ENCODE results near the gene HS6ST3. TPM values are rescaled to one million over a fixed set of nuclear protein-coding genes. Genes with fewer than 3 reads are reported as not detected.

Gene HS6ST3
- total RNA-seq, 6 donors from 2014 or later: 0.03 to 1.0 (median 0.22) TPM; not detected in 1

DNA sequence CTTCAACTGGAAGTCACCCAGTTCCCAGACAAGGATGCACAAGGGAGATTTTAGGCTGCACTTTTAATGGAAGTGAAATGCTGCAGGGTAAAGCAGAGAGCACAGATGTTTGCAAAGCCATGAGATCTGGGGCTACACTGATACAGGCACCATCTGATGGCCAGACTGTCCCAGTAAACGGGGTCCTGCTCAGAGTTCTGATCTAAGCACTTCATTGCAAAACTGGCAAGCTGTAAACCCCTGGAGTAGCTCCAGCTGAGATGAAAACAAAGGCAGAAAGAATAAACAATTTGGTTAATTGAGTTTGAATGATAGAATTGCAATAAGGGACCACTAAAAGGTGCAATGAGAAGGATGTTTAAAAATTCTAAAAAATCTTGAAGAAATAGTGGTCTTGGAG is 707.2 kb downstream of the HS6ST3 start:
- no peak overlapping the region for H3K27ac ChIP-seq
- no peak for ATAC-seq (ENCODE audit: low FRiP score in 2 of 2)
- H3K4me3 ChIP-seq: no peak overlapping the region
- H3K9me3 ChIP-seq: no peaks in the 10 kb centered on the region
- no peaks in the 10 kb centered on the region for H3K36me3 ChIP-seq
- TF ChIP-seq, protein P1, sequence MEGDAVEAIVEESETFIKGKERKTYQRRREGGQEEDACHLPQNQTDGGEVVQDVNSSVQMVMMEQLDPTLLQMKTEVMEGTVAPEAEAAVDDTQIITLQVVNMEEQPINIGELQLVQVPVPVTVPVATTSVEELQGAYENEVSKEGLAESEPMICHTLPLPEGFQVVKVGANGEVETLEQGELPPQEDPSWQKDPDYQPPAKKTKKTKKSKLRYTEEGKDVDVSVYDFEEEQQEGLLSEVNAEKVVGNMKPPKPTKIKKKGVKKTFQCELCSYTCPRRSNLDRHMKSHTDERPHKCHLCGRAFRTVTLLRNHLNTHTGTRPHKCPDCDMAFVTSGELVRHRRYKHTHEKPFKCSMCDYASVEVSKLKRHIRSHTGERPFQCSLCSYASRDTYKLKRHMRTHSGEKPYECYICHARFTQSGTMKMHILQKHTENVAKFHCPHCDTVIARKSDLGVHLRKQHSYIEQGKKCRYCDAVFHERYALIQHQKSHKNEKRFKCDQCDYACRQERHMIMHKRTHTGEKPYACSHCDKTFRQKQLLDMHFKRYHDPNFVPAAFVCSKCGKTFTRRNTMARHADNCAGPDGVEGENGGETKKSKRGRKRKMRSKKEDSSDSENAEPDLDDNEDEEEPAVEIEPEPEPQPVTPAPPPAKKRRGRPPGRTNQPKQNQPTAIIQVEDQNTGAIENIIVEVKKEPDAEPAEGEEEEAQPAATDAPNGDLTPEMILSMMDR (IDR thresholded peaks at IDR 0.05): no peak
- no peak for TF ChIP-seq POLR2AphosphoS5 (IDR thresholded peaks at IDR 0.05)
- no peak for TF ChIP-seq POLR2A (IDR thresholded peaks at IDR 0.05)
- no peak for TF ChIP-seq EP300 (IDR thresholded peaks at IDR 0.05)
- no peak for DNase-seq
- no peaks in the 10 kb centered on the region for H3K4me1 ChIP-seq
- no peaks in the 10 kb centered on the region for H3K27me3 ChIP-seq
- 20 to 27% methylated on average over 1 of the region's 1 CpG for WGBS, 2 donors

DNA sequence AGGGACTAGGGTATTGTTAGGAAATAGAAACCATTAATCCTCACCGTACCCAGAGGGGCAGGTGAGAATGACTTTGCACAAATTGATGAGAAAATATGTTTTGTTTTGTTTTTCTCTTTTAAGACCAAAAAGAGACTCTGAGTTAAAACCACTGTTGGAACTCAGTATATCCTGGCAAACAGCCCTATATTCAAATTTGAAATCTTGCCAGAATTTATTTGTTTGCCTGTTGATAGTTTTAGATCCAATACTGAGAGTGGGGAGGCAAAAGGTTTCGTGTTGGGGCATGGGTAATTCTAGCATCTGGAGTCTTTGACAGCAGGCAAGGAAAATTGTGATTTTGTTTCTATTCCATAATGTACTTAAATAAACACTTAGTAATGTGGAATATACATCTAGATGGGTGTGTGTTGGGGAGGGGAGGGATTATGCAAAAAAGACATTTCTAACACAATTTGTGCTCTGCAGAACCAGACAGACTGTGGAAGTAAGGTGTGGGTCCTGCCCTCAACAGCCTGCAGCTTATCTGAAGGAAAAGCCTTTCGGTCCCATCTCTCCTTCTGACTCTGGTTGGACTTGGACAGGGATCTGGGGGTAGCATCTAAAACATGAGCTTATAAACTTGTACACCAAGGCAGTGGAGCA is 713.7 kb downstream of the HS6ST3 start:
- no peak for ATAC-seq (ENCODE audit: low FRiP score in 2 of 2)
- H3K9me3 ChIP-seq: no peaks in the 10 kb centered on the region
- DNase-seq: no peak
- 74 to 76% methylated on average over 3 of the region's 3 CpGs for WGBS, 2 donors
- TF ChIP-seq POLR2A (IDR thresholded peaks at IDR 0.05): no peak
- no peak for TF ChIP-seq EP300 (IDR thresholded peaks at IDR 0.05)
- no peak for TF ChIP-seq POLR2AphosphoS5 (IDR thresholded peaks at IDR 0.05)
- TF ChIP-seq, protein P1 (IDR thresholded peaks at IDR 0.05): no peak
- H3K27me3 ChIP-seq: no peaks in the 10 kb centered on the region
- H3K4me3 ChIP-seq: no peak overlapping the region
- no peaks in the 10 kb centered on the region for H3K4me1 ChIP-seq
- H3K36me3 ChIP-seq: no peaks in the 10 kb centered on the region
- no peak overlapping the region for H3K27ac ChIP-seq

DNA sequence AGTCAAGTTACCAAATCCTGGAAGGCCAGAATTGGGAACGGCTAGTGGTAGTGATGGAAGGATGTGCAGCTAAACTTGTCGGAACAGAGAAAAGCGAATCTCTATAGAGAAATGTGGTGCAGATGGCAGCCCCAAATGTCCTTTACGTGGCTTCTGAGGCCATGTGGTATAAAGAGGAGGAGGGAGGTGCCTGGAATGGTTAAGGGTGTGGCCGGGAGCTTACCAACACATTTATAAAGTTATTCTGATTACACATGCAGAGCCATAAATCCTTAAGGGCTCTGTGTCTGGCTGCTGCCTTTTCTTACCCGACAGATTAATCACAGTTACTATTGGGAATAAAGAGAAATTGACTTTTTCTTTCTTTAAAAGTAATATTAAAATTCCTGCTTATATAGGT is 714.3 kb downstream of the HS6ST3 start:
- no peaks in the 10 kb centered on the region for H3K4me1 ChIP-seq
- H3K36me3 ChIP-seq: no peaks in the 10 kb centered on the region
- H3K27me3 ChIP-seq: no peaks in the 10 kb centered on the region
- DNase-seq (no peak), ATAC-seq (ENCODE audit: low FRiP score in 2 of 2) (no peak)
- TF ChIP-seq, protein P1 (IDR thresholded peaks at IDR 0.05): no peak
- TF ChIP-seq EP300 (IDR thresholded peaks at IDR 0.05) (no peak), POLR2A (IDR thresholded peaks at IDR 0.05) (no peak), POLR2AphosphoS5 (IDR thresholded peaks at IDR 0.05) (no peak)
- H3K9me3 ChIP-seq: no peaks in the 10 kb centered on the region
- WGBS, 2 donors: 77 to 80% methylated on average over 6 of the region's 6 CpGs
- H3K4me3 ChIP-seq: no peak overlapping the region
- H3K27ac ChIP-seq: no peak overlapping the region

DNA sequence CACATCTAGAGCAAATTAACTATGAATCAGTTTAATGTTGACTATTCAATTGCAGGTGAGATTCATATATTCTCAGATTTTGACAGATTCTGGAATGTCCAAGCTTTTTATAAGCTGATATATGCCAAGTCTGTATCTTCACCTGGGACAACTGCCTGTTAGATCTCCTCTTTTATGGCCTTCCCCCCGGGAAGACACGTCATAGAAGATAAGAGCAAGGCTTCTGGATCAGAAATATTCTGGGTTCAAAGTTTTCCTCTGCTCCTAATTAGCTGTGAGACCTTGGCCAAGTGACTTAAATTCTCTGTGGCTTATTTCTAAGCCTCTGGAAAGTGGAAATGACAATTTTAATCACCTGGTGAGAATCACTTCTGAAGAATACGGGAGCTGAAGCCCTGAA is 716.8 kb downstream of the HS6ST3 start:
- H3K4me3 ChIP-seq: no peak overlapping the region
- DNase-seq: no peak
- H3K27me3 ChIP-seq: no peaks in the 10 kb centered on the region
- TF ChIP-seq, protein P1 (IDR thresholded peaks at IDR 0.05): no peak
- TF ChIP-seq POLR2A (IDR thresholded peaks at IDR 0.05) (no peak), POLR2AphosphoS5 (IDR thresholded peaks at IDR 0.05) (no peak), EP300 (IDR thresholded peaks at IDR 0.05) (no peak)
- H3K27ac ChIP-seq: no peak overlapping the region
- 83 to 93% methylated on average over 3 of the region's 3 CpGs for WGBS, 2 donors
- no peaks in the 10 kb centered on the region for H3K9me3 ChIP-seq
- no peaks in the 10 kb centered on the region for H3K36me3 ChIP-seq
- ATAC-seq (ENCODE audit: low FRiP score in 2 of 2): no peak
- H3K4me1 ChIP-seq: no peaks in the 10 kb centered on the region

All from upper lobe of left lung (tissue), 6 donors.